Mucosa of rectum (tissue), 2 donors: ENCODE measurements around the gene TMIGD2.
A peak's percentile ranks its signal among the peaks of the same experiment; 100 is the strongest.
"Not testable (repeated sequence)": the region's sequence is repeated elsewhere in the genome, so short reads cannot be mapped to it uniquely, and the experiment has no call there.

Experiments used
- H3K27ac ChIP-seq, 2 donors: one replicate each; pipeline ENCODE4 v1.7.0; 2013; ENCODE audit warnings: inconsistent platforms in 2 of 2, low read depth in 2 of 2, low read length in 2 of 2
- H3K27me3 ChIP-seq, 2 donors: one replicate each; pipeline ENCODE4 v1.7.0; 2013; ENCODE audit warnings: low read length in 2 of 2; ENCODE audit not compliant: control insufficient read depth in 2 of 2, insufficient read depth in 2 of 2
- H3K36me3 ChIP-seq, 2 donors: one replicate each; pipeline ENCODE4 v1.7.0; 2013; ENCODE audit warnings: low read length in 2 of 2; ENCODE audit not compliant: control insufficient read depth in 2 of 2, insufficient read depth in 2 of 2
- H3K4me1 ChIP-seq, 2 donors: one replicate each; pipeline ENCODE4 v1.7.0; 2013; ENCODE audit warnings: low read length in 2 of 2, mild to moderate bottlenecking in 1 of 2; ENCODE audit not compliant: control insufficient read depth in 2 of 2, insufficient read depth in 2 of 2
- H3K4me3 ChIP-seq, 2 donors: one replicate each; pipeline ENCODE4 v1.7.0; 2013; ENCODE audit warnings: low read length in 2 of 2
- H3K9ac ChIP-seq, 2 donors: one replicate each; pipeline ENCODE4 v1.7.0; 2013; ENCODE audit warnings: low read length in 2 of 2, low read depth in 1 of 2, mild to moderate bottlenecking in 1 of 2
- H3K9me3 ChIP-seq, 2 donors: one replicate each; pipeline ENCODE4 v1.7.0; 2013; ENCODE audit warnings: low read length in 2 of 2; ENCODE audit not compliant: control insufficient read depth in 2 of 2
- donor health status: healthy.
- donor health status: Normal muscosa, but diverticular disease.

The TMIGD2 gene

DNA sequence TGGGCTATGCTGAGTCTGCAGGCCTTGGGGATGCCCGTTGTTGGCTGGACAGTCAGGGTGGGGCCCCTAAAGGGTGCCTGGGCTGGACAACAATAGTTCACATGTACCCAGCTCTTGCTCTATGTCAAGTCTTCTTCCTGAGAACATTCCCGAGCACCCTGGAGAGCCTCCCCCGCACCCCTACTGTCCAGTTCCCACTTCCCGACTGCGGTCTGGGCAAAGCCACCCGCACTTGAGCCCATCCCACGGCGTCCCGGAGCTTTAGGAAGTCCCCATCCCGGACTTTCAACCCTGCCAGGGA is 40.1 kb upstream of the TMIGD2 start:
- no peaks in the 10 kb centered on the region for H3K9me3 ChIP-seq
- H3K27me3 ChIP-seq = no peaks in the 10 kb centered on the region
- H3K4me1 ChIP-seq = peaks cover 19 to 32% of the 10 kb centered on the region in 2 donors

DNA sequence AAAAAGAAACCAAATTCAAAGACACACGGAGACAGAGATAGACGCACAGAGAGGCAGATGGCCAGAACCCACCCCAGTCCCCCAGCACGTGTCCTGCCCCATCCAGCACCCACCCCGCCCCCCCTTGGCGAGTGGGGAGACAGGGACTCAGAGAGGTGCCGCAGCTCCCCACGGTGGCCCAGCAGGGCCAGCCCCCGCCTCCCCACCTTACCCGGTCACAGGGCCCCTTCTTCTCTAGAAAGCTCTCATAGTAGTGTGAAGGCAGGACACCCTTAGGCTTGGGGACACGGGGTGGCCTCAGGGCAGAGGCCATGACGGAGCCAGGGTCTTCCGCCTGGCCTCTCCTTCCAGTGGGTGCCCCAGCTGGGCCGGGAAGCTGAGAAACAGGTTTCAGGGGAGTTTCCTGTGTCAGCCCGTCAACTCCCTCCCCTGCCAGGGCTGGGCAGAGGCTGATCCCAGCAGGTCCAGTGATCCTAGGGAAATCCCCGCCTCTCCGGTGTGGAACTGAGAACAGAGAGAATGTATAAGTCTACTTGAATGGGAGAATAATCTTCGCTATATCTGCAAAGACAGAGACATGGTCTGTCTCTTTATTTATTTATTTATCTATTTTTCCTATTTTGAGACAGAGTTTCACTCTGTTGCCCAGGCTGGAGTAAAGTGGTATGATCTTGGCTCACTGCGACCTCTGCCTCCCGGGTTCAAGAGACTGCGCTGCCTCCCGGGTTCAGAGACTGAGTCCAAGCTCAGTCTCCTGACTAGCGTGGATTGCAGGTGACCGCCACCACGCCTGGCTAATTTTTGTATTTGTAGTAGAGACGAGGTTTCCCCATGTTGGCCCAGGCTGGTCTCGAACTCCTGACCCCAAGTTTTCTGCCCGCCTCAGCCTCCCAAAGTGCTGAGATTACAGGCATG is 36.5 kb upstream of the TMIGD2 start, which contains the start of gene STAP2:
Gene STAP2, minus strand, starts transcription at position 387 of the 915 bp plus-strand sequence. Its CDS starts 74 bp downstream, at position 313.
- Histone ChIP-seq H3K9me3 (no peaks in the 10 kb centered on the region), H3K27ac (peak within 1 kb of the TSS; percentile 84 to 89), H3K27me3 (no peaks in the 10 kb centered on the region), H3K9ac (peak within 1 kb of the TSS; percentile 72 to 88), H3K4me1 (peaks cover 13 to 20% of the 10 kb centered on the region in 2 donors), H3K36me3 (peaks cover 5 to 8% of the 10 kb centered on the region in 2 donors), H3K4me3 (peak within 1 kb of the TSS; percentile 79 to 81)

More for the DNA sequence above, 40.1 kb upstream of the TMIGD2 start:
- Histone ChIP-seq H3K36me3 (peaks cover 3 to 7% of the 10 kb centered on the region in 2 donors), H3K9ac (peak overlapping the region; percentile 79 to 83), H3K4me3 (peak overlapping the region; percentile 72 to 79), H3K27ac (peak overlapping the region; percentile 96 to 98)

DNA sequence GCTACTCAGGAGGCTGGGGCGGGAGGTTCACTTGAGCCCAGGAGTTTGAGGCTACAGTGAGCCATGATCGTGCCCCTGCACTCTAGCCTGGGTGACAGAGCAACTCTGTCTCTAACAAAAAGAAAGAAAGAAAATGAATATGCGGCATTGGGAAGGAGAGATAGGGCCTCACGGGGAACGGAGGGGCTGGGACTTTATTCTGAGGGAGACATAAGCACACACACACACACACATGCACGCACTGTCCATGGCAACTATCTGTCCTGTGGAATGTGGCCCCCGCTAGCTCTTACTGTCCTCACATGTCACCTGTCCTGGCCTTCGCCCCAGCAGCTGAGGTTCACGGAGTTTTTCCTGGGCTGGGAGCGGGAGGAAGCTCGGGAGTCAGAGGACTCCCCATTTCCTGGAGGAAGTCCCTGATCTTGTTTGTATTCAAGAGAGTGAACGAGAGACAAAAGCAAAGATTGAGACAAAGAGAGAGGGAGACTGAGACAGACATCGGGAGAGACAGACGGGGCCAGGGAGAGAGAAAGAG is 35.8 kb upstream of the TMIGD2 start:
- H3K9me3 ChIP-seq = no peaks in the 10 kb centered on the region
- peaks cover 9 to 11% of the 10 kb centered on the region in 2 donors for H3K36me3 ChIP-seq
- H3K27ac ChIP-seq = peak overlapping the region; percentile 84 to 89
- peaks cover 13 to 18% of the 10 kb centered on the region in 2 donors for H3K4me1 ChIP-seq
- H3K27me3 ChIP-seq = no peaks in the 10 kb centered on the region
- H3K4me3 ChIP-seq = peak overlapping the region; percentile 79 to 81
- peak overlapping the region; percentile 72 to 88 for H3K9ac ChIP-seq

- H3K36me3 ChIP-seq = peaks cover 9 to 12% of the 10 kb centered on the region in 2 donors
- H3K27me3 ChIP-seq = no peaks in the 10 kb centered on the region
- H3K4me1 ChIP-seq = peaks cover 4 to 8% of the 10 kb centered on the region in 2 donors
- H3K4me3 ChIP-seq = no peak overlapping the region
- no peak overlapping the region for H3K9ac ChIP-seq
- no peak overlapping the region for H3K27ac ChIP-seq
- H3K9me3 ChIP-seq = no peaks in the 10 kb centered on the region
These were observed 32.9 kb upstream of the TMIGD2 start for GRCh38 chr19:4334929-4335570.

GRCh38 chr19:4329858-4330257 is 27.7 kb upstream of the TMIGD2 start:
- Histone ChIP-seq H3K27ac (no peak overlapping the region), H3K4me1 (peaks cover 0 to 9% of the 10 kb centered on the region in 2 donors), H3K9me3 (no peaks in the 10 kb centered on the region), H3K27me3 (no peaks in the 10 kb centered on the region), H3K9ac (no peak overlapping the region), H3K4me3 (no peak overlapping the region), H3K36me3 (peaks cover 18 to 19% of the 10 kb centered on the region in 2 donors)

DNA sequence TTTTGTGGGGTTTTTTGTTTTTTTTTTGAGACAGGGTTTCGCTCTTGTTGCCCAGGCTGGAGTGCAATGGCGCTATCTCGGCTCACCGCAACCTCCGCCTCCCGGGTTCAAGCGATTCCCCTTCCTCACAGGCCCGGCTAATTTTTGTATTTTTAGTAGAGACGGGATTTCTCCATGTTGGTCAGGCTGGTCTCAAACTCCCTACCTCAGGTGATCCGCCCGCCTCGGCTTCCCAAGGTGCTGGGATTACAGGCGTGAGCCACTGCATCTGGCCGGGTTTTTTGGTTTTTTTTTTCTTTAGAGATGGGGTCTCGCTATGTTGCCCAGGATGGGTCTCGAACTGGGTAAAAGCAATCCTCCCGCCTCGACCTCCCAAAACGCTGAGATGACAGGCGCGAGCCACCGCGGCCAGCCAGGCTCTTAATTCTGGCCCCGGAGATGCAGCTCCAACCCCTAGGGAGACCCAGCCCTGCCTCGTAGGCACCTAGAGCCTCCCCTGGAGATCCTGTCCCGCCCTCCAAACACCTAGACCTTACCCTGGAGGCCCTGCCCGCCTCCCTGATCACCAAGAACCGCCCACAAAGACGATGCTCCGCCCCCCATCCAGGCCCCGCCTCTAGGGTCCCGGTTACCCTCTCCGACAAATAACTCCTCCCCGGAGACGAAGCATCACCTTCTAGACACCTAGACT is 26.9 kb upstream of the TMIGD2 start:
- H3K9me3 ChIP-seq, H3K4me1 ChIP-seq, H3K9ac ChIP-seq, H3K27ac ChIP-seq, H3K27me3 ChIP-seq: not testable (repeated sequence)
- Histone ChIP-seq H3K4me3 (peak overlapping the region in 1 of 2 donors; percentile 55), H3K36me3 (peaks cover 14 to 18% of the 10 kb centered on the region in 2 donors)

DNA sequence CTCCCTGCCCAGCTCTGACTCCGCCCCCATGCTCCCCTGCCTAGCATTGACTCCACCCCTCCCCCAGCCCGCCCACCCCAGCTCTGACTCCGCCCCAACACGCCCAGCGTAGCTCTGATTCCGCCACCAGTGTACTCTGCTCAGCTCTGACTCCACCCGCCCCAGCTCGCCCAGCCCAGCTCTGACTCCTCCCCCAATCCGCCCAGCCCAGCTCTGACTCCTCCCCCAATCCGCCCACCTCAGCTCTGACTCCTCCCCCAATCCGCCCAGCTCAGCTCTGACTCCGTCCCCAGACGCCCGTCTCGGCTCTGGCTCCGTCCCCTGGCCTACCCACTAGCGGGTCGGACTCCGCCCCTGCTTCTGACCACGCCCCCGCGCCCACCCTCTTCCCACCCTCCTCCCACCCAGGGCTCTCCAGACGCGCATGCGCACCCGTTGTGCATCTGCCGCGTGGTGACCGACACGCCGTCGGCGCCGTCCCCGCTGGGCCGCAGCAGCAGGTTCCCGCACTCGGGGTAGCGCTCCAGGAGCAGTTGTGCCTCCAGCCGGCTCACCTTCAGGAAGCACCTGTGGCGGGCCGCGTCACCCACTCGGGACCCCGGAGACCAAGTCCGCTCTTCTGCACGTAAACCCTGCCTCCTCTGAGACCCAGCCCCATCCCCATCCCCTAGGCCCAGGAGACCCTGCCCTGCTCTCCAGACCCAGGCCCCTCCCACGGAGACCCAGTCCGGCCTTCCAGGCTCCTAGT is 26.2 kb upstream of the TMIGD2 start:
- Histone ChIP-seq H3K4me1 (peaks cover 0 to 9% of the 10 kb centered on the region in 2 donors), H3K4me3 (peak overlapping the region; percentile 44 to 67), H3K9ac (no peak overlapping the region), H3K27me3 (no peaks in the 10 kb centered on the region), H3K27ac (no peak overlapping the region), H3K9me3 (no peaks in the 10 kb centered on the region), H3K36me3 (peaks cover 8 to 11% of the 10 kb centered on the region in 2 donors)

- Histone ChIP-seq H3K4me3 (peak overlapping the region in 1 of 2 donors; percentile 67), H3K27me3 (no peaks in the 10 kb centered on the region), H3K9me3 (no peaks in the 10 kb centered on the region), H3K36me3 (peaks cover 8 to 9% of the 10 kb centered on the region in 2 donors), H3K27ac (peak overlapping the region in 1 of 2 donors; percentile 43), H3K4me1 (peaks cover 2 to 9% of the 10 kb centered on the region in 2 donors), H3K9ac (no peak overlapping the region)
These were observed 25.7 kb upstream of the TMIGD2 start for GRCh38 chr19:4327877-4328242.

DNA sequence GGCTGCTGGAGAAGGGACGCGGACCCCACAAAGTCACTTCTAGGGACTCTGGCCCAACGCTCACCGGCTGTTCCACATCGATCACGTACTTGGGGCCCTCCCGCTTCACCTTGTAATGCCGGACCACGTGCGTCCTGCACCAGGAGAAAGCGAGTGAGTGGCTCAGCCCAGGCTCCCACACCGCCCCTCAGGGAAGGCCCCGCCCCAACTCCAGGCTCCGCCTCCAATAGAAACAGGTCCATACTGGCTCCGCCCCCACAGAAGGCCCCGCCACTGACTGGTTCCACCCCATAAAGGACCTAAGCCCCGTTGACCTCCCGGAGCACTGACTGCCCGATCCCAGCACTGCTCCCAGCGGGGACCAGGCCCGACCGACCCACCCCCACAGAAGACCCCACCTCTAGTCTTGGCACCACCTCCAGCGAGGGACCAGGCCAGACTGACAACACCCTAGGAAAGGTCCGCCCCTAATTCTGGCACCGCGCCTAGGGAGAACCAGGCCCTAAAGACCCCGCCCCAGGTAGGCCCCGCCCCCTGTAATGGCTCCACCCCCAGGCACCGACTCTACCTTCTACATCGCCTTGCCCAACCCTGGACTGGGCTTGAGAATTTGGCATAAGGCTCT is 25.2 kb upstream of the TMIGD2 start:
- H3K9ac ChIP-seq = no peak overlapping the region
- H3K27me3 ChIP-seq = no peaks in the 10 kb centered on the region
- peak overlapping the region in 1 of 2 donors; percentile 67 for H3K4me3 ChIP-seq
- peak overlapping the region in 1 of 2 donors; percentile 43 for H3K27ac ChIP-seq
- H3K36me3 ChIP-seq = peaks cover 8 to 9% of the 10 kb centered on the region in 2 donors
- peaks cover 2 to 9% of the 10 kb centered on the region in 2 donors for H3K4me1 ChIP-seq
- no peaks in the 10 kb centered on the region for H3K9me3 ChIP-seq
